Measurements from ENCODE around the gene GLI3. TPM values are rescaled to one million over a fixed set of nuclear protein-coding genes. Genes with fewer than 3 reads are reported as not detected.
A peak's percentile ranks its signal among the peaks of the same experiment; 100 is the strongest.

Gene GLI3
- polyA plus RNA-seq, 2 of the 4 experiments (the other 2 are of a cell fraction): 0.09 TPM; not detected in 1

- H3K27ac ChIP-seq: no peak overlapping the region; a peak in 1 of 6 replicates
- no peaks in the 10 kb centered on the region for H3K9me3 ChIP-seq
- FAIRE-seq (no peak), DNase-seq (ENCODE audit: low read depth in 1 of 2, low spot score in 1 of 2) (peak; percentile 50 to 68), ATAC-seq (peak; percentile 84 to 93)
- TF ChIP-seq CBX8 (IDR thresholded peaks at IDR 0.05) (no peak), EP300 (IDR thresholded peaks at IDR 0.05) (no peak), SMC3 (IDR thresholded peaks at IDR 0.05) (peak; percentile 85), RAD21 (conservative IDR thresholded peaks at IDR 0.05 in 1 of 2, IDR thresholded peaks at IDR 0.05 in 1 of 2) (peak; percentile 76 to 87), CTCF (IDR thresholded peaks at IDR 0.05) (peak; percentile 85)
- H3K4me3 ChIP-seq: peak overlapping the region; percentile 37; the same call in 2 of the 3 replicates
- ChIA-PET POLR2A (interaction anchor here (0.5 kb wide), 1 partner anchor 44 kb away, joined by 3 read pairs; no protein-coding TSS in a partner anchor), CTCF (interaction anchor here (0.6 to 7.5 kb wide), 51 partner anchors 8 to 944 kb away, joined by 3 to 99 read pairs (median 4); no protein-coding TSS in a partner anchor)
- WGBS (ENCODE audit: missing lambda C conversion rate): 6% methylated on average over 12 of the region's 16 CpGs
- peak overlapping the region; percentile 84 for H3K4me2 ChIP-seq
- H3K4me1 ChIP-seq: 0 out of 3 replicates have a peak, but pooled peaks cover 5% of the 10 kb centered on the region
These were observed 293.9 kb downstream of the GLI3 start for GRCh38 chr7:41943094-41943577.

- Histone ChIP-seq H3K4me1 (0 out of 3 replicates have a peak, but pooled peaks cover 5% of the 10 kb centered on the region), H3K9me3 (no peaks in the 10 kb centered on the region), H3K4me2 (peak overlapping the region; percentile 84), H3K4me3 (peak overlapping the region; percentile 37), H3K27ac (peak overlapping the region in 1 of 2 experiments; percentile 41; a peak in 3 of 6 replicates)
- TF ChIP-seq ELK1 (IDR thresholded peaks at IDR 0.05; ENCODE audit: low read depth, low read length): no peak
- no peak for TF ChIP-seq POLR2AphosphoS2 (conservative IDR thresholded peaks at IDR 0.05; ENCODE audit: low read length)
- no peak for TF ChIP-seq HDAC2 (IDR thresholded peaks at IDR 0.05)
- TF ChIP-seq EHF (CRISPR knock-in tag; IDR thresholded peaks at IDR 0.05): no peak
- no peak for TF ChIP-seq RCOR1 (IDR thresholded peaks at IDR 0.05; ENCODE audit: low read depth, low read length)
- TF ChIP-seq TP53 (CRISPR knock-in tag; IDR thresholded peaks at IDR 0.05): no peak
- no peak for TF ChIP-seq CBX8 (IDR thresholded peaks at IDR 0.05)
- no peak for TF ChIP-seq EP300 (IDR thresholded peaks at IDR 0.05)
- TF ChIP-seq FOSL2 (IDR thresholded peaks at IDR 0.05): no peak
- no peak for TF ChIP-seq FOSL2 (CRISPR knock-in tag; IDR thresholded peaks at IDR 0.05)
- TF ChIP-seq POLR2A (IDR thresholded peaks at IDR 0.05; ENCODE audit: low read length): no peak
- no peak for TF ChIP-seq MYC (IDR thresholded peaks at IDR 0.05; ENCODE audit: borderline replicate concordance, low read length)
- TF ChIP-seq HES2 (IDR thresholded peaks at IDR 0.05): no peak
- no peak for TF ChIP-seq EHMT2 (IDR thresholded peaks at IDR 0.05; ENCODE audit: low read depth)
- no peak for TF ChIP-seq HOXB13 (CRISPR knock-in tag; IDR thresholded peaks at IDR 0.05; ENCODE audit: low read depth)
- POLR2A ChIA-PET: no interaction called here
- WGBS (ENCODE audit: missing lambda C conversion rate): 14% methylated on average over 14 of the region's 23 CpGs
- ATAC-seq (peak; percentile 32 to 41; a peak in 5 of 6 replicates), FAIRE-seq (no peak), DNase-seq (ENCODE audit: low read depth in 1 of 2, low spot score in 1 of 2) (peak in 1 of 2 experiments; percentile 22)
- CTCF ChIA-PET: interaction anchor here (0.6 to 7.5 kb wide), 44 partner anchors 8 to 944 kb away, joined by 3 to 99 read pairs (median 4); no protein-coding TSS in a partner anchor
These were observed 294.4 kb downstream of the GLI3 start for GRCh38 chr7:41942468-41943093.

- H3K27ac ChIP-seq: no peak overlapping the region
- H3K4me3 ChIP-seq: no peak overlapping the region
- 0% methylated on average over 6 of the region's 6 CpGs for WGBS (ENCODE audit: missing lambda C conversion rate)
- peak; percentile 79 to 90 for ATAC-seq
- no peak for TF ChIP-seq ZFP36 (IDR thresholded peaks at IDR 0.05; ENCODE audit: borderline replicate concordance, partially characterized antibody)
- TF ChIP-seq HES2 (IDR thresholded peaks at IDR 0.05): no peak
- TF ChIP-seq ESRRA (IDR thresholded peaks at IDR 0.05; ENCODE audit: borderline replicate concordance, low read length): no peak
- TF ChIP-seq CTCF (IDR thresholded peaks at IDR 0.05): peak; percentile 77
- peak; percentile 70 to 74 for TF ChIP-seq RAD21 (conservative IDR thresholded peaks at IDR 0.05 in 1 of 2, IDR thresholded peaks at IDR 0.05 in 1 of 2)
- TF ChIP-seq SMC3 (IDR thresholded peaks at IDR 0.05): peak; percentile 62; the same call in 2 of the 3 replicates
- TF ChIP-seq FOSB (CRISPR knock-in tag; IDR thresholded peaks at IDR 0.05): no peak
- no peak for TF ChIP-seq HDAC2 (IDR thresholded peaks at IDR 0.05)
- no peak for FAIRE-seq
- ChIA-PET POLR2A (no interaction called here), CTCF (interaction anchor here (0.6 to 7.5 kb wide), 73 partner anchors 8 to 1898 kb away, joined by 3 to 99 read pairs (median 4); partner anchors contain the start of genes C7orf25, MRPL32 and PSMA2)
- H3K4me2 ChIP-seq: no peak overlapping the region
- H3K4me1 ChIP-seq: 0 out of 3 replicates have a peak, but pooled peaks cover 5% of the 10 kb centered on the region
- H3K9me3 ChIP-seq: no peaks in the 10 kb centered on the region
- DNase-seq (ENCODE audit: low read depth in 1 of 2, low spot score in 1 of 2): peak; percentile 59 to 71
These were observed 296.2 kb downstream of the GLI3 start for GRCh38 chr7:41940760-41941343.
